Spleen (tissue), 11 donors: ENCODE data around the gene SNX33. TPM values are rescaled to one million over a fixed set of nuclear protein-coding genes. Genes with fewer than 3 reads are reported as not detected.

Source experiments
- DNase-seq: peaks from one replicate; pipeline ENCODE4 v3.0.0-alpha.2; 2020
- H3K27ac ChIP-seq, 8 donors: fragments of 200-600 bp; sonication (generic) in 7 of 8; 1 replicate in 4 of 8; 2 replicates in 4 of 8; pipeline versions ENCODE4 v1.5.0 to v1.8.0; 2016 to 2021; ENCODE audit warnings: inconsistent platforms in 4 of 8, mild to moderate bottlenecking in 4 of 8, moderate library complexity in 1 of 8
- H3K27me3 ChIP-seq, 7 donors: fragments of 200-600 bp; sonication (generic) in 6 of 7; replicated peaks in 1 of 7; 1 replicate in 4 of 7; 2 replicates in 3 of 7; pipeline versions ENCODE4 v1.5.0 to v1.8.0; 2016 to 2021; ENCODE audit warnings: inconsistent platforms in 3 of 7, mild to moderate bottlenecking in 1 of 7
- H3K36me3 ChIP-seq, 6 donors: fragments of 200-600 bp; sonication (generic) in 5 of 6; 1 replicate in 4 of 6; 2 replicates in 2 of 6; pipeline versions ENCODE4 v1.5.0 to v1.8.0; 2016 to 2021; ENCODE audit warnings: inconsistent platforms in 2 of 6
- H3K4me1 ChIP-seq, 6 donors: fragments of 200-600 bp; sonication (generic) in 5 of 6; 1 replicate in 3 of 6; 2 replicates in 3 of 6; pipeline versions ENCODE4 v1.5.0 to v1.8.0; 2016 to 2021; ENCODE audit warnings: inconsistent platforms in 3 of 6
- H3K4me3 ChIP-seq, 8 donors: fragments of 200-600 bp; sonication (generic) in 7 of 8; 1 replicate in 4 of 8; 2 replicates in 4 of 8; pipeline versions ENCODE4 v1.5.0 to v1.8.0; 2016 to 2021; ENCODE audit warnings: inconsistent platforms in 4 of 8, mild to moderate bottlenecking in 4 of 8, moderate library complexity in 2 of 8
- H3K9me3 ChIP-seq, 8 donors: fragments of 200-600 bp; sonication (generic) in 7 of 8; 1 replicate in 4 of 8; 2 replicates in 4 of 8; pipeline versions ENCODE4 v1.5.0 to v1.8.0; 2016 to 2021; ENCODE audit warnings: inconsistent platforms in 4 of 8
- CTCF ChIP-seq, 11 experiments: fragments of 200-600 bp in 7 of 11; fragments of 450-650 bp in 4 of 11; sonication (generic) in 4 of 11; IDR thresholded peaks in 8 of 11; conservative IDR thresholded peaks in 3 of 11; 1 replicate in 7 of 11; 2 replicates in 4 of 11; pipeline versions ENCODE4 v1.4.0 to v1.8.0; 2016 to 2021; ENCODE audit warnings: antibody characterized with exemption in 11 of 11, inconsistent platforms in 4 of 11, mild to moderate bottlenecking in 1 of 11
- POLR2A ChIP-seq, 3 donors: fragments of 450-650 bp; IDR thresholded peaks; one replicate each; pipeline ENCODE4 v1.5.1; 2017; ENCODE audit warnings: antibody characterized with exemption in 3 of 3, mild to moderate bottlenecking in 1 of 3
- POLR2AphosphoS5 ChIP-seq, 3 donors: sonication (generic); formaldehyde crosslinking; IDR thresholded peaks; one replicate each; pipeline ENCODE4 v1.5.1; 2017; ENCODE audit warnings: antibody characterized with exemption in 3 of 3
- WGBS, 5 donors: extraction: QIAGEN DNeasy Blood & Tissue Kit in 3 of 5; methylation state at CpG; one replicate each; pipeline versions ENCODE4 v1.1.5 to v1.1.7; 2013 to 2018; 5-methylcytosine and 5-hydroxymethylcytosine counted together
- intact Hi-C: fragments of 100-400 bp; cut with DNase I; formaldehyde crosslinking; loops from one replicate; pipeline ENCODE4 v1.15.0; 2023; ENCODE audit warnings: low total_unique reads
- polyA plus RNA-seq, 3 donors: library from polyadenylated mRNA; stranded (reverse); fragments of 200-250 nt; gene quantifications; one replicate each; pipeline ENCODE4 v1.2.1, GENCODE V29; 2013
- total RNA-seq, 7 donors: library from RNA; depleted of rRNA in 3 of 7; stranded (reverse); fragments of >200 nt in 3 of 7; fragmentation: NEBNext Ultra II Directional in 4 of 7; extraction: Animal tissue kit (Norgen Biotek cat#: 25700) in 4 of 7; gene quantifications; one replicate each; pipeline versions ENCODE4 v1.1.0 to v1.2.1, GENCODE V29; 2016 to 2021
- donor health status: healthy with polysubstance abuse.
- donor health status: DM: no; HTN: no; CAD: no; lungs with moderate emphysema.
- donor health status: DM: no; HTN: no; CAD: no.
- donor health status: Bipolar disorder and iron deficiency.
- donor health status: healthy.
- donor health status: DM: no; HTN: no; CAD: no.
- donor health status: DM: yes; HTN: yes; CAD: no.

Gene SNX33
- total and polyA plus RNA-seq, 10 donors: 4.3 to 22.8 (median 16.5) TPM

- peaks cover 0 to 34% (median 16%) of the 10 kb centered on the region in 6 donors for H3K4me1 ChIP-seq
- intact Hi-C loops: no loop called here
Observed at GRCh38 chr15:75606026-75606425, 41.7 kb upstream of the SNX33 start.

GRCh38 chr15:75606711-75607699 lies 40.7 kb upstream of the SNX33 start:
- DNase-seq: peak; percentile 54
- H3K9me3 ChIP-seq: no peaks in the 10 kb centered on the region
- peak overlapping the region in 7 of 8 donors; percentile 26 to 81 (median 42) for H3K27ac ChIP-seq
- H3K27me3 ChIP-seq: no peaks in the 10 kb centered on the region
- intact Hi-C loops: no loop called here
- H3K4me1 ChIP-seq: peaks cover 0 to 34% (median 16%) of the 10 kb centered on the region in 6 donors
- TF ChIP-seq CTCF (IDR thresholded peaks at IDR 0.05 in 8 of 11, conservative IDR thresholded peaks at IDR 0.05 in 3 of 11): no peak
- peak in 1 of 3 donors; percentile 56 for TF ChIP-seq POLR2AphosphoS5 (IDR thresholded peaks at IDR 0.05)
- H3K36me3 ChIP-seq: peaks cover 0 to 100% (median 69%) of the 10 kb centered on the region in 6 donors
- 47 to 65% (median 49%) methylated on average over 6 of the region's 6 CpGs for WGBS, 5 donors
- H3K4me3 ChIP-seq: peak overlapping the region in 1 of 8 donors; percentile 33

More at GRCh38 chr15:75606026-75606425, 41.7 kb upstream of the SNX33 start:
- DNase-seq: no peak
- Histone ChIP-seq H3K4me3 (no peak overlapping the region), H3K27ac (peak overlapping the region in 6 of 8 donors; percentile 31 to 81 (median 49)), H3K27me3 (no peaks in the 10 kb centered on the region), H3K36me3 (peaks cover under 1 to 100% (median 64%) of the 10 kb centered on the region in 6 donors), H3K9me3 (no peaks in the 10 kb centered on the region)
- WGBS, 5 donors: 89 to 97% (median 92%) methylated on average over 8 of the region's 8 CpGs
- TF ChIP-seq CTCF (IDR thresholded peaks at IDR 0.05 in 8 of 11, conservative IDR thresholded peaks at IDR 0.05 in 3 of 11): no peak
- no peak for TF ChIP-seq POLR2AphosphoS5 (IDR thresholded peaks at IDR 0.05)
- TF ChIP-seq POLR2A (IDR thresholded peaks at IDR 0.05): no peak

- intact Hi-C loops: no loop called here
- no peak for TF ChIP-seq CTCF (IDR thresholded peaks at IDR 0.05 in 8 of 11, conservative IDR thresholded peaks at IDR 0.05 in 3 of 11)
- no peak for TF ChIP-seq POLR2AphosphoS5 (IDR thresholded peaks at IDR 0.05)
- no peak for TF ChIP-seq POLR2A (IDR thresholded peaks at IDR 0.05)
- H3K27ac ChIP-seq: no peak overlapping the region
- no peaks in the 10 kb centered on the region for H3K27me3 ChIP-seq
- H3K9me3 ChIP-seq: no peaks in the 10 kb centered on the region
- peaks cover 5 to 27% (median 18%) of the 10 kb centered on the region in 6 donors for H3K4me1 ChIP-seq
- peaks cover 0 to 92% (median 79%) of the 10 kb centered on the region in 6 donors for H3K36me3 ChIP-seq
- no peak overlapping the region for H3K4me3 ChIP-seq
- DNase-seq: no peak
Observed at GRCh38 chr15:75616766-75617165, 30.9 kb upstream of the SNX33 start.
